ENCODE results near the gene LRRN2. TPM values are rescaled to one million over a fixed set of nuclear protein-coding genes. Genes with fewer than 3 reads are reported as not detected.

LRRN2 gene
- total RNA-seq, 2 donors from 2014 or later, result 11.4 to 16.2 TPM

- no peaks in the 10 kb centered on the region for H3K9me3 Mint-ChIP-seq
- H3K4me1 ChIP-seq (ENCODE audit: control insufficient read depth, insufficient read depth, low read length), result peaks cover 7% of the 10 kb centered on the region
- TF ChIP-seq CTCF (conservative IDR thresholded peaks at IDR 0.05), result no peak
- H3K27ac ChIP-seq (ENCODE audit: low read depth, low read length), result no peak overlapping the region
- WGBS, 2 experiments (ENCODE audit: insufficient coverage in 1 of 2, insufficient read length in 1 of 2), result 4 to 11% methylated on average over 3 of the region's 3 CpGs
- no peak for DNase-seq
- H3K27me3 Mint-ChIP-seq (ENCODE audit: insufficient read depth), result no peaks in the 10 kb centered on the region
- no peak overlapping the region for H3K27ac Mint-ChIP-seq
- no peaks in the 10 kb centered on the region for H3K27me3 ChIP-seq (ENCODE audit: control insufficient read depth, insufficient read depth, low read length, poor library complexity, severe bottlenecking)
- peaks cover 1% of the 10 kb centered on the region for H3K36me3 Mint-ChIP-seq (ENCODE audit: low read depth)
- H3K4me3 ChIP-seq (ENCODE audit: low read length), result no peak overlapping the region
- no peaks in the 10 kb centered on the region for H3K9me3 ChIP-seq (ENCODE audit: control insufficient read depth, low read length)
- H3K4me1 Mint-ChIP-seq, result peaks cover 23% of the 10 kb centered on the region
- H3K9ac ChIP-seq (ENCODE audit: extremely low read depth, low read length, poor library complexity, severe bottlenecking), result no peak overlapping the region
- H3K4me3 Mint-ChIP-seq, result no peak overlapping the region
- H3K36me3 ChIP-seq (ENCODE audit: control insufficient read depth, insufficient read depth, low read length), result no peaks in the 10 kb centered on the region
Measured at GRCh38 chr1:204652497-204652896, 33.0 kb downstream of the LRRN2 start.

DNA sequence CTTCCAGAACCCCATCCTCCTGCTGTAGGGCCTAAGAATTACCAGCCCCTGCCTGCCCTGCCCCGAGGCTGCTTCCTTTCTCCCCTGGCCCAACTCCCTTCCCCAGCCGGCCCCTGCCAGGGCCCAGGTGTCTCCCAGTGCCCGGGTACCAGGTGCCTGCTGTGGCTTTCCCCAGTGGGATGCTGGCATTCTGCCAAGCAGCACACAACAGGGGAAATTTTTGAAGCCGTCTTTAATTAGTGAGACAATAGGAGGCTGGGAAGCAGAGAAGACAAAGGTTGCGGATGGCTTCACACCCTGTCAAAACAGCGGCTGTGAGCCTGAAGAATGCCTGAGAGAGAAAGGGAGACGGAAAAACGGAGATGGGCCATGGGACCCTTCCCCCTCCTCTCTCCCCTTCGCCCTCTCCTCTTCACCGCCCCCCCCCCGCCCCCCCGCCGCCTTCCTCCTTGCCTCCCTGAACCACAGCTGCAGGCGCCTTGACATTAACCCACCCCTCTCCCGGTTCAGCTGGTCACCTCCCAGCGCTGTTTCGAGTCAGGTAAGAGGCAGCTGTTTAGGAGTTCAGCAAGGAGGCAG, 33.6 kb downstream of the LRRN2 start:
- H3K27me3 ChIP-seq (ENCODE audit: control insufficient read depth, insufficient read depth, low read length, poor library complexity, severe bottlenecking), result no peaks in the 10 kb centered on the region
- WGBS, 2 experiments (ENCODE audit: insufficient coverage in 1 of 2, insufficient read length in 1 of 2), result 24% methylated on average over 11 of the region's 17 CpGs; no CpG with 5 or more reads in 1 of the 2 experiments
- Mint-ChIP-seq H3K4me3 (no peak overlapping the region), H3K4me1 (peaks cover 28% of the 10 kb centered on the region), H3K36me3 (ENCODE audit: low read depth) (peaks cover 1% of the 10 kb centered on the region), H3K27me3 (ENCODE audit: insufficient read depth) (no peaks in the 10 kb centered on the region), H3K27ac (no peak overlapping the region), H3K9me3 (no peaks in the 10 kb centered on the region)
- H3K9me3 ChIP-seq (ENCODE audit: control insufficient read depth, low read length), result no peaks in the 10 kb centered on the region
- DNase-seq, result peak; percentile 83
- no peak for TF ChIP-seq CTCF (conservative IDR thresholded peaks at IDR 0.05)
- no peak overlapping the region for H3K27ac ChIP-seq (ENCODE audit: low read depth, low read length)
- no peak overlapping the region for H3K4me3 ChIP-seq (ENCODE audit: low read length)
- H3K4me1 ChIP-seq (ENCODE audit: control insufficient read depth, insufficient read depth, low read length), result peaks cover 7% of the 10 kb centered on the region
- H3K36me3 ChIP-seq (ENCODE audit: control insufficient read depth, insufficient read depth, low read length), result no peaks in the 10 kb centered on the region
- no peak overlapping the region for H3K9ac ChIP-seq (ENCODE audit: extremely low read depth, low read length, poor library complexity, severe bottlenecking)

DNA sequence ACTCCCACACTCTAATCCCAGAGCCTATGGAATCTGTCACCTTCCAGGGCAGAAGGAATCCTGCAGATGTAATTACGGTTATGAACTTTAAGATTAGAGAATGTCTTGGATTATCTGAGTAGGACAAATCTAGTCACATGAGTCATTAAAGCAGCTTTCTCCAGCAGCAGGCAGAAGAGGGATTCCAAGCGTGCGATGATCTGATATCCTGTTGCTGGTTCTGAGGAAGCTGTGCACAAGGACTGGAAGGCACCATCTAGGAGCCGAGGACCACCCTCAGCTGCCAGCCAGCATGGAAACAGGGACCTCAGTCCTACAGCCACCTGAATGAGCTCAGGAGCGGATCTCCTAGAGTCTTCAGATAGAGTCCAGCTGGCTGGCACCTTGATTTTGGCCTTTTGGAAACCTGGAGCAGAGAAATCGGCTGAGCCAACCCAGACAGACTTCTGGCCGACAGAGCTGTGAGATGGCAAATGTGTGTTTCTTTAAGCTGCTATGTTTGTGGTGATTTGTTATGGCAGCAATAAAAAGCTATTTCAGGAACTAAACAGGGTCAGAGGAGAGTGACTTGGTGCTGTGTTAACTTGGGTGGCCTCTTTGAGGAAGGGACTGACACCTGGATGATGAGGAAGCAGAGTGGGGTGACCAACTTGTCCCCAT, 34.5 kb downstream of the LRRN2 start:
- Mint-ChIP-seq H3K9me3 (no peaks in the 10 kb centered on the region), H3K4me1 (peaks cover 34% of the 10 kb centered on the region), H3K27ac (no peak overlapping the region), H3K36me3 (ENCODE audit: low read depth) (peaks cover under 1% of the 10 kb centered on the region), H3K4me3 (no peak overlapping the region), H3K27me3 (ENCODE audit: insufficient read depth) (no peaks in the 10 kb centered on the region)
- Histone ChIP-seq H3K4me3 (ENCODE audit: low read length) (no peak overlapping the region), H3K27ac (ENCODE audit: low read depth, low read length) (no peak overlapping the region), H3K9me3 (ENCODE audit: control insufficient read depth, low read length) (no peaks in the 10 kb centered on the region), H3K4me1 (ENCODE audit: control insufficient read depth, insufficient read depth, low read length) (peaks cover 7% of the 10 kb centered on the region), H3K27me3 (ENCODE audit: control insufficient read depth, insufficient read depth, low read length, poor library complexity, severe bottlenecking) (no peaks in the 10 kb centered on the region), H3K9ac (ENCODE audit: extremely low read depth, low read length, poor library complexity, severe bottlenecking) (no peak overlapping the region), H3K36me3 (ENCODE audit: control insufficient read depth, insufficient read depth, low read length) (no peaks in the 10 kb centered on the region)
- TF ChIP-seq CTCF (conservative IDR thresholded peaks at IDR 0.05), result no peak
- WGBS, 2 experiments (ENCODE audit: insufficient coverage in 1 of 2, insufficient read length in 1 of 2), result 89 to 91% methylated on average over 6 to 7 of the region's 7 CpGs
- DNase-seq, result no peak
